HG02623 (cell line): ENCODE results near the gene USP48.
"Not testable (repeated sequence)": the region's sequence is repeated elsewhere in the genome, so short reads cannot be mapped to it uniquely, and the experiment has no call there.

Experiments used
- ATAC-seq: cut with Tn5 transposase; IDR thresholded peaks from one replicate; pipeline ENCODE4 v1.9.1; 2021; ENCODE audit warnings: moderate library complexity; ENCODE audit not compliant: unreplicated experiment

USP48 gene

GRCh38 chr1:21816602-21817302 is 33.8 kb upstream of the USP48 start:
- ATAC-seq, result no peak

GRCh38 chr1:21815724-21816321 is 32.9 kb upstream of the USP48 start:
- ATAC-seq, result no peak

- ATAC-seq, result no peak
These were observed 32.1 kb upstream of the USP48 start for GRCh38 chr1:21814981-21815582.

- ATAC-seq, result no peak
These were observed 31.4 kb upstream of the USP48 start for GRCh38 chr1:21814241-21814918.

- ATAC-seq, result no peak
These were observed 30.6 kb upstream of the USP48 start for GRCh38 chr1:21813542-21813941.

GRCh38 chr1:21811875-21812305 is 28.9 kb upstream of the USP48 start, which contains the start of gene LDLRAD2:
Gene LDLRAD2, plus strand, starts transcription at chr1:21812265. Its CDS starts 187 bp downstream, at chr1:21812452.
- no peak for ATAC-seq

GRCh38 chr1:21804536-21804935 is 21.6 kb upstream of the USP48 start:
- no peak for ATAC-seq

- ATAC-seq, result no peak
These were observed 18.2 kb upstream of the USP48 start for GRCh38 chr1:21801100-21801499.

- ATAC-seq, result no peak
These were observed 16.8 kb upstream of the USP48 start for GRCh38 chr1:21799730-21800129.

GRCh38 chr1:21795075-21795474 is 12.1 kb upstream of the USP48 start:
- ATAC-seq, result no peak

GRCh38 chr1:21794656-21795055 is 11.7 kb upstream of the USP48 start:
- no peak for ATAC-seq

GRCh38 chr1:21793104-21793503 is 10.2 kb upstream of the USP48 start:
- no peak for ATAC-seq

GRCh38 chr1:21786640-21787039 is 3.7 kb upstream of the USP48 start:
- no peak for ATAC-seq

- ATAC-seq, result not testable (repeated sequence)
These were observed 2.8 kb upstream of the USP48 start for GRCh38 chr1:21785764-21786163.

- ATAC-seq, result no peak
These were observed 992 bp upstream of the USP48 start for GRCh38 chr1:21783679-21784603.

GRCh38 chr1:21782349-21782867 is 541 bp downstream of the USP48 start:
- ATAC-seq, result peak; percentile 14

- ATAC-seq, result peak; percentile 5
These were observed 1.1 kb downstream of the USP48 start for GRCh38 chr1:21781815-21782348.

GRCh38 chr1:21779613-21780521 is 3.1 kb downstream of the USP48 start:
- peak; percentile 31 for ATAC-seq

- no peak for ATAC-seq
These were observed 4.6 kb downstream of the USP48 start for GRCh38 chr1:21778405-21778727.
